ENCODE measurements around the gene MAP2.
"Not testable (repeated sequence)": the region's sequence is repeated elsewhere in the genome, so short reads cannot be mapped to it uniquely, and the experiment has no call there.

MAP2 gene

DNA sequence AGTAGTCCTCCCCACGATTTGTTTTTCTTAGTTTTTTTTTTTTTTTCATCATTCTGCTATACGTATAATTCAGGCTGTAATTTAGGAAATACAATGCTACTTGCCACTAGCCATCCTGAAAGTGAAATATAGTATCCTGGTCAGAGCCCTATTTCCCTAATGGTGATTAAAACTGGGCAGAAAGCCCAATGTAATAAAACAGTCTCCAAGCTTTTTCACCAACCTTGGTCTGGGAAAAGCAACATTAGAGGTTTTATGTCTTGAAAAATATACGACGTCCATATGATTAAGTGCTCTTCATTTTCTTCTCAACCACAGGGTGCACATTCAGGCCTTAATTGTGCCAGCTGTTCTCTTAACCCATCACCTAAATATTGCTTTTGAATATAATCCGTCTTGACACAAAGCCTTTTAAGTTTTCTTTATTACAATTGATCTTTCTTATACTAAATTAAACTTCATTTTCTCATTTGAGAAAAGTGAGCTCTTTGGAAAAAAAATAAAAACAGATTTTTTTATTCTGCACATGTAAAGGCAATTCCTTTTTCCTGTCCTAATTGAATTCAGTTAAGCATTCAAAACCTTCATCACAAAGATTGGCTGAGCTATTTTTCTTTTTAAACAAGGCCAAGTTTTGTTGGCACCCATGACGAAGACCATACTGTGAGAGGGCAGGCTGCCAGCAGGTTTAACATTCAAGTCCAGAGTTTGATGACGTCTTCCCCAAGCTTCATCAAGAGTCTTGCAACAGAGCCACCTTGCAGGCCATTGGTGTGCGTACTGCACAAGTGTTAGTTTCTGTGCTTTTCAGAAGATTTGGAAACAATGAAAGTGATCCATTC is 52.7 kb downstream of the MAP2 start:
- no peak for DNase-seq (ENCODE audit: low read depth)

DNA sequence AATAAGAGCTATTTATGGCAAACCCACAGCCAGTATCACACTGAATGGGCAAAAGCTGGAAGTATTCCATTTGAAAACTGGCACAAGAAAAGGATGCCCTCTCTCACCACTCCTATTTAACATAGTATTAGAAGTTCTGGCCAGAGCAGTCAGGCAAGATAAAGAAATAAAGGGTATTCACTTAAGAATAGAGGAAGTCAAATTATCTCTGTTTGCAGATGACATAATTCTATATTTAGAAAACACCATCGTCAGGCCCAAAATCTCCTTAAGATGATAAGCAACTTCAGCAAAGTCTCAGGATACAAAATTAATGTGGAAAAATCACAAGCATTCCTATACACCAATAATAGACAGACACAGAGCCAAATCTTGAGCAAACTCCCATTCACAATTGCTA is 68.4 kb downstream of the MAP2 start:
- DNase-seq (ENCODE audit: low read depth) = not testable (repeated sequence)

GRCh38 chr2:209495068-209495620 is 71.3 kb downstream of the MAP2 start:
- not testable (repeated sequence) for DNase-seq (ENCODE audit: low read depth)

GRCh38 chr2:209495855-209496585 is 72.2 kb downstream of the MAP2 start:
- DNase-seq (ENCODE audit: low read depth) = peak; percentile 99

DNA sequence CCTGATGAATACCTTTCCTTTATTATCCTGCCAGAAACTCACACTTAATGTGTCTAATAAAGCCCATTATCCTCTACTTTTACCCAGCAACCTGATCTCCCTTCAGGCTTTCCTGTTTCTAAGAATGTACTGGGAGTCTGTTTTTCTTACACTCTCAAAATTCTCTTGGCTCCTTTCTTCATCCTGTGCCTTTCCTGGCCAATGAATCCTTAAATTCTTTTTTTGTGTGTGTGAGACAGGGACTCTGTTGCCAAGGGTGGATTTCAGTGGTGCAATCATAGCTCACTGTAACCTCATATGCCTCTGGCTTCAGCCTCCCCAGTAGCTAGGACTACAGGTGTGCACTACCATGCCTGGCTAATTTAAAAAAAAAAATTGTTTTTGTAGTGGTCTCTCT is 72.7 kb downstream of the MAP2 start:
- peak; percentile 3 for DNase-seq (ENCODE audit: low read depth)

- no peak for DNase-seq (ENCODE audit: low read depth)
Measured at GRCh38 chr2:209498614-209499013, 74.8 kb downstream of the MAP2 start.

GRCh38 chr2:209499069-209499468 is 75.2 kb downstream of the MAP2 start:
- DNase-seq (ENCODE audit: low read depth) = no peak

- no peak for DNase-seq (ENCODE audit: low read depth)
Measured at GRCh38 chr2:209501579-209501978, 77.7 kb downstream of the MAP2 start.

DNA sequence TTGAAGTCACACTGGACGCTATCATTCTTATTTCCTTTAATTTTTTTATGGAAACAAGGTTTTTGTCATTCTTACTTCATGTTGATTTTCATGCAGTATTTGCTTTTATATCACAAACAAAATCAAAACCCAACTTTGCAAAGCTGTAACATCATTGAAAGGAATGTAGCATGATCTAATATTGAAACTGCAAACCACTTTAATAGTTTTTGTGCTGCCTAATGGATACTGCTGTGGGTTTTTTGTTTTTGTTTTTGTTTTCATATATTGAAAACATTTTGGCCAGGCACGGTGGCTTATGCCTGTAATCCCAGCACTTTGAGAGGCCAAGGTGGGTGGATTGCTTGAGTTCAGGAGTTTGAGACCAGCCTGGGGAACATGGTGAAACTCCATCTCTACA is 81.6 kb downstream of the MAP2 start:
- no peak for DNase-seq (ENCODE audit: low read depth)

GRCh38 chr2:209508255-209508654 is 84.4 kb downstream of the MAP2 start:
- no peak for DNase-seq (ENCODE audit: low read depth)

DNA sequence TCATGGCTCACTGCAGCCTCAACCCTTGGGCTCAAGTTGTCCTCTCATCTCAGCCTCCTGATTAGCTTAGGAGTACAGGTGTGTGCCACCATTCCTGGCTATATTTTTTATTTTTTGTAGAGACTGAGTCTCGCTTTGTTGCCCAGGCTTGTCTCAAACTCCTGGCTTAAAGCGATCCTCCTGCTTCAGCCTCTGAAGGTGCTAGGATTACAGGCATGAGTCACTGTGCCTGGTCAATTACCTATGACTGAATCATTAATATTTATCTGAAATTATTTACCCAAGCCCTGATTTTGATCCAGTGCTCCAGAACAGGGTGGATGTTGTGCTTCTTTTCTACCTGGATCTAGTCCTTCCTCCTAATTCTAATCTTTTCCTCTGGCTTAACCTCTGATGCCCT is 87.8 kb downstream of the MAP2 start:
- no peak for DNase-seq (ENCODE audit: low read depth)

GRCh38 chr2:209512971-209513370 is 89.1 kb downstream of the MAP2 start:
- DNase-seq (ENCODE audit: low read depth) = no peak

DNA sequence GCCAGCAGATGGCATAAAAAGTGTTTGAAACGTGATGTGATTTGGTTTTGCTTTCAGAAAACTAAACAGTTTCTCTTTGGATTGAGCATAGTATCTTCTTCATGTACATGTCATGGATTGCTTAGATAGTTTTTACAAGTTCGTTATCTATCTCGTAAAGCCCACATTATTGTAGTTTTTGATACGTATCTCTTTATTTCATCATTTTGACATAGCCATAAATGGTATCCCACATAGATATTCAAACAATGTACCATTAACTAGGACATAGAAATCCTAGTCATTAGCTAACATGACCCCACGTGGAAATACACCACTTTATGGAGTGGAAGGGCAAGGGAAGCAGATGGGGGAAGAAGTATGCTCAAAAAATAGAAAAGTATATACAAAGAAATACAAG is 93.6 kb downstream of the MAP2 start:
- DNase-seq (ENCODE audit: low read depth) = no peak

GRCh38 chr2:209519271-209519670 is 95.4 kb downstream of the MAP2 start:
- no peak for DNase-seq (ENCODE audit: low read depth)

DNA sequence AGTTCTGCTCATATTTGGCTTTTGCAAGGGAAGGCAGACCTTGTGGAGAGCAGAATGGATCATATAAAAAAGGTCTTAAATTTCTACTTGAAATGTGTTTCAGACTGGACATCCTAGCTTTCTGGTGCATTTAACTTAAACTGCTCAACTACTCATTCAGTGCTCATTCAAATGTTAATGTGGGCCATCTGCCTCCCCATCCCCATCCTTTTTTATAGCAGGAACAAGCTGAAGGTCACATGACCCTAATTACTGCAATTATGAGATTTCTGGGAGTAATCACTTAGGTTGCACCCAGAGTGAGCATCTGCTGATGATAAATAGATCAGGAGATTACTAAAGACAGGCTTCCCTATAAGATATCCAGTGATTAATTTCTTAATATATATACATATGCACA is 96.1 kb downstream of the MAP2 start:
- DNase-seq (ENCODE audit: low read depth) = no peak

DNA sequence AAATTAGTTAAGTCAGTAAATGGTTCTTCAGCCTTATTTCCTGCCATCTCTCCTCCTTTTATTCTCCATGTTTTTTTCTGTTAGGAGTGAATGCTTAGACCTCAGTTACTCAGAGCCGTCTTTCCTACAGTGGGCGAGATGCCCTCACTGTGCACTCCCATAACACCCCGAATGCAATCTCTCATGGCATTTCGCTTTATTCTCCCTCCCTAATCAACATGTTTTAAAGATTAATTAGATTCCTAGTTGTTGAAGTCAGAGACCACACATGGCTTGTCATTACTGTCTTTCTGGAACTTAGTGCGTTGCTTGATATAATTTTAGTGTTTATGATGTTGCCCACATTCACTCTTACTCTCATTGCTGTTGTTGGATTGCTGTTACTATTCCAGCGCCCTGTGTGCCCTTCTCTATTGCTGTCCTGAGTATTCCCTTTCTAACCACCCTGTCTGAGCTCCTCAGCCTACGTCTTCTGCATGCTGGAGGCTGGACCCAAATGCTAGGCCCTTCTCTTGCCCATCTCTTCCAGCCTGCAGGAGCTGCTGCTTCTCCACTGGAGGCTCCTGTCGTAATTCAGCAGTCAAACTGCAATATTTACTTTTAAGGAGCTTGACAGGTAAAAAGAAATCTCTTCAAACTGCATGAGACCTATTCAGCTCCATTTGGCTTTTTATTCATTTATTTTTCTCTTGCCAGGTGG is 99.3 kb downstream of the MAP2 start:
- DNase-seq (ENCODE audit: low read depth) = no peak

DNA sequence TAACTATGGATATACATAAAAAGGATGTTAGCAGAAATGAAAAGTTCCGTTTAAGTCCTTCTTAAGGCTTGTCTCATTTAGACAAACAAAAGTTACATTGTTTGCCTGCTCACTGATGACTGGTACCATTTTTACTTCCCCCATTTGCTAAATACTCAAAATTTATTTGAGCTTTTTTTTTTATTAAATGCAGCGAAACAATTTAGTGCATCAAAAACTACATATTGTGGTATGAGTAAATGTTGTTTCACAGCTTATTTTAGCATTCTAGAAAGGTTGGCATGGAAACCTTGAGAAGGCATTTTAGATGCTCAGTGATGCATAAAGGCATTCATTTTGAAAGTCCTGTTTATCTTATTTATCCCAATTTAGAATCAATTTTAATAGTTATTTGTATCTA is 100.0 kb downstream of the MAP2 start:
- DNase-seq (ENCODE audit: low read depth) = no peak

- no peak for DNase-seq (ENCODE audit: low read depth)
Measured at GRCh38 chr2:209525331-209525730, 101.5 kb downstream of the MAP2 start.

GRCh38 chr2:209525834-209526281 is 102.0 kb downstream of the MAP2 start:
- DNase-seq (ENCODE audit: low read depth) = peak; percentile 82

GRCh38 chr2:209526561-209526960 is 102.7 kb downstream of the MAP2 start:
- no peak for DNase-seq (ENCODE audit: low read depth)

DNA sequence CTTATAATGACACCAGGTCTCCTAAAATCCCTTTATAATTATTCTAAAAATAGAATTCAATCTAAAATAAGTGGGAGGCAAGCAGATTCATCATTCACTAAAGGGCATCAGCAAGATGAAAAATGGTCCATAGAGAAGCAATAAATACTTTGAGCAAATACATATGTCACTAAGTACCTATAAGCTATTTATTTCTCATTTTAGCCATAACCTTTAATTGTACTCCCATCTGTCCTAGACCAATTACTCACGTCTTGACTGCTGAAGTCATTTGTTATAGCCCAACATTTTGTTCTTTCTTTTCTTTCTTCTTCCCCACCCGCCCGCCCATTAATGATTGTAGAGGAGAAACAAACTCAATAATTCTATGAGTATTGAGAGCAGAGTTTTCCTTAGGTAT is 105.7 kb downstream of the MAP2 start:
- no peak for DNase-seq (ENCODE audit: low read depth)

GRCh38 chr2:209532321-209532720 is 108.5 kb downstream of the MAP2 start:
- DNase-seq (ENCODE audit: low read depth) = no peak

DNA sequence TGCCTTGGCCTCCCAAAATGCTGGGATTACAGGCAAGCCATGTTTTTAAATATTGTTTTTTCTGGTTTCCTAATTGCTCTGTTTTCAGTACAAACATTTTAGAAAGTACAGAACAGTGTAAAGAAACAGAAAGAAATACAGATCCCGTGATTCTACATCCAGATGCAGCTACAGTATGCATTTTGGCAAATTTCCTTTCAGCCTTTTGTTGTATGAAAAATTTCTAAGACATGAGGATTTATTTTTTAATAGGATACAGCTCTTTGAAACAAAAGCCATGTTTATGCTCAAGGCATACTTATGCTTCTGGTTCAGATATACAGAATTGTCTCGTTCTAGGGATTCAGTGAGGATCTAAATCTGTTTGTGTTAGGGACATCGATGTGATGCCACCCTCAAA is 109.5 kb downstream of the MAP2 start:
- no peak for DNase-seq (ENCODE audit: low read depth)
